ENCODE results near the gene SH3BGRL. TPM values are rescaled to one million over a fixed set of nuclear protein-coding genes. Genes with fewer than 3 reads are reported as not detected.

SH3BGRL gene
- total RNA-seq, 4 donors from 2014 or later: 69.5 to 255 (median 154) TPM

- TF ChIP-seq, protein P1, sequence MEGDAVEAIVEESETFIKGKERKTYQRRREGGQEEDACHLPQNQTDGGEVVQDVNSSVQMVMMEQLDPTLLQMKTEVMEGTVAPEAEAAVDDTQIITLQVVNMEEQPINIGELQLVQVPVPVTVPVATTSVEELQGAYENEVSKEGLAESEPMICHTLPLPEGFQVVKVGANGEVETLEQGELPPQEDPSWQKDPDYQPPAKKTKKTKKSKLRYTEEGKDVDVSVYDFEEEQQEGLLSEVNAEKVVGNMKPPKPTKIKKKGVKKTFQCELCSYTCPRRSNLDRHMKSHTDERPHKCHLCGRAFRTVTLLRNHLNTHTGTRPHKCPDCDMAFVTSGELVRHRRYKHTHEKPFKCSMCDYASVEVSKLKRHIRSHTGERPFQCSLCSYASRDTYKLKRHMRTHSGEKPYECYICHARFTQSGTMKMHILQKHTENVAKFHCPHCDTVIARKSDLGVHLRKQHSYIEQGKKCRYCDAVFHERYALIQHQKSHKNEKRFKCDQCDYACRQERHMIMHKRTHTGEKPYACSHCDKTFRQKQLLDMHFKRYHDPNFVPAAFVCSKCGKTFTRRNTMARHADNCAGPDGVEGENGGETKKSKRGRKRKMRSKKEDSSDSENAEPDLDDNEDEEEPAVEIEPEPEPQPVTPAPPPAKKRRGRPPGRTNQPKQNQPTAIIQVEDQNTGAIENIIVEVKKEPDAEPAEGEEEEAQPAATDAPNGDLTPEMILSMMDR (IDR thresholded peaks at IDR 0.05; ENCODE audit: low read depth): no peak
These were observed 84.2 kb downstream of the SH3BGRL start for GRCh38 chrX:81286075-81286474.

GRCh38 chrX:81286608-81287007, 84.7 kb downstream of the SH3BGRL start:
- TF ChIP-seq, protein P1 (IDR thresholded peaks at IDR 0.05; ENCODE audit: low read depth): no peak

- TF ChIP-seq, protein P1 (IDR thresholded peaks at IDR 0.05; ENCODE audit: low read depth): no peak
These were observed 90.1 kb downstream of the SH3BGRL start for GRCh38 chrX:81291996-81292395.

GRCh38 chrX:81294101-81294500, 92.2 kb downstream of the SH3BGRL start:
- TF ChIP-seq, protein P1 (IDR thresholded peaks at IDR 0.05; ENCODE audit: low read depth): no peak

- TF ChIP-seq, protein P1 (IDR thresholded peaks at IDR 0.05; ENCODE audit: low read depth): no peak
These were observed 100.0 kb downstream of the SH3BGRL start for GRCh38 chrX:81301877-81302276.

GRCh38 chrX:81304563-81304962, 102.7 kb downstream of the SH3BGRL start:
- TF ChIP-seq, protein P1 (IDR thresholded peaks at IDR 0.05; ENCODE audit: low read depth): no peak

GRCh38 chrX:81305240-81305639, 103.3 kb downstream of the SH3BGRL start:
- TF ChIP-seq, protein P1 (IDR thresholded peaks at IDR 0.05; ENCODE audit: low read depth): no peak
